Measurements from ENCODE around the gene ADAM19. TPM values are rescaled to one million over a fixed set of nuclear protein-coding genes. Genes with fewer than 3 reads are reported as not detected.

The ADAM19 gene
- total RNA-seq, 1 donor from 2014 or later: 11.5 TPM

GRCh38 chr5:157506981-157507780 is 68.4 kb downstream of the ADAM19 start:
- DNase-seq (ENCODE audit: low spot score): no peak
- Histone ChIP-seq H3K4me2 (no peak overlapping the region), H2AFZ (replicated peaks) (no peak overlapping the region), H3K9me3 (ENCODE audit: low read depth) (no peaks in the 10 kb centered on the region), H3K4me1 (no peaks in the 10 kb centered on the region), H3K9ac (no peak overlapping the region), H3K36me3 (no peaks in the 10 kb centered on the region), H3K4me3 (no peak overlapping the region), H3K27ac (no peak overlapping the region), H3K27me3 (no peaks in the 10 kb centered on the region), H3K79me2 (ENCODE audit: low read depth) (no peaks in the 10 kb centered on the region), H4K20me1 (ENCODE audit: low read depth) (no peaks in the 10 kb centered on the region), H3F3A (ENCODE audit: low read depth) (no peaks in the 10 kb centered on the region)
- Mint-ChIP-seq H3K27me3 (ENCODE audit: insufficient read depth, low read depth) (no peaks in the 10 kb centered on the region), H3K4me1 (peaks cover 2% of the 10 kb centered on the region), H3K9me3 (no peaks in the 10 kb centered on the region), H3K27ac (no peak overlapping the region), H3K4me3 (peak overlapping the region; percentile 52), H3K36me3 (peaks cover 16% of the 10 kb centered on the region)
- TF ChIP-seq EZH2 (IDR thresholded peaks at IDR 0.05) (no peak), CTCF (IDR thresholded peaks at IDR 0.05) (no peak), EZH2phosphoT487 (IDR thresholded peaks at IDR 0.05) (no peak)

- Histone ChIP-seq H3K36me3 (no peaks in the 10 kb centered on the region), H3K9me3 (ENCODE audit: low read depth) (no peaks in the 10 kb centered on the region), H3K79me2 (ENCODE audit: low read depth) (no peaks in the 10 kb centered on the region), H3K27ac (no peak overlapping the region), H4K20me1 (ENCODE audit: low read depth) (no peaks in the 10 kb centered on the region), H3K9ac (no peak overlapping the region), H3K4me2 (no peak overlapping the region), H3K4me3 (no peak overlapping the region), H3F3A (ENCODE audit: low read depth) (no peaks in the 10 kb centered on the region), H3K4me1 (no peaks in the 10 kb centered on the region), H3K27me3 (no peaks in the 10 kb centered on the region), H2AFZ (replicated peaks) (no peak overlapping the region)
- Mint-ChIP-seq H3K4me3 (no peak overlapping the region), H3K9me3 (no peaks in the 10 kb centered on the region), H3K36me3 (peaks cover 15% of the 10 kb centered on the region), H3K27me3 (ENCODE audit: insufficient read depth, low read depth) (no peaks in the 10 kb centered on the region), H3K4me1 (no peaks in the 10 kb centered on the region), H3K27ac (no peak overlapping the region)
- no peak for DNase-seq (ENCODE audit: low spot score)
- no peak for TF ChIP-seq EZH2phosphoT487 (IDR thresholded peaks at IDR 0.05)
- no peak for TF ChIP-seq EZH2 (IDR thresholded peaks at IDR 0.05)
- TF ChIP-seq CTCF (IDR thresholded peaks at IDR 0.05): no peak
Measured at GRCh38 chr5:157506066-157506590, 69.4 kb downstream of the ADAM19 start.

- Mint-ChIP-seq H3K27ac (no peak overlapping the region), H3K4me3 (no peak overlapping the region), H3K9me3 (no peaks in the 10 kb centered on the region), H3K4me1 (no peaks in the 10 kb centered on the region), H3K27me3 (ENCODE audit: insufficient read depth, low read depth) (no peaks in the 10 kb centered on the region), H3K36me3 (peaks cover 19% of the 10 kb centered on the region)
- DNase-seq (ENCODE audit: low spot score): no peak
- no peaks in the 10 kb centered on the region for H3K4me1 ChIP-seq
- TF ChIP-seq CTCF (IDR thresholded peaks at IDR 0.05) (no peak), EZH2phosphoT487 (IDR thresholded peaks at IDR 0.05) (no peak), EZH2 (IDR thresholded peaks at IDR 0.05) (no peak)
- H3K27ac ChIP-seq: no peak overlapping the region
- H3K4me2 ChIP-seq: no peak overlapping the region
- H3F3A ChIP-seq (ENCODE audit: low read depth): no peaks in the 10 kb centered on the region
- H4K20me1 ChIP-seq (ENCODE audit: low read depth): no peaks in the 10 kb centered on the region
- H2AFZ ChIP-seq (replicated peaks): no peak overlapping the region
- H3K9me3 ChIP-seq (ENCODE audit: low read depth): no peaks in the 10 kb centered on the region
- no peaks in the 10 kb centered on the region for H3K79me2 ChIP-seq (ENCODE audit: low read depth)
- H3K4me3 ChIP-seq: no peak overlapping the region
- no peaks in the 10 kb centered on the region for H3K36me3 ChIP-seq
- no peaks in the 10 kb centered on the region for H3K27me3 ChIP-seq
- H3K9ac ChIP-seq: no peak overlapping the region
Measured at GRCh38 chr5:157505496-157505895, 70.1 kb downstream of the ADAM19 start.
